ENCODE results near the gene CCKAR.

The CCKAR gene

GRCh38 chr4:26455571-26455970, 34.7 kb downstream of the CCKAR start:
- POLR2A ChIA-PET = no interaction called here
- no peak for TF ChIP-seq CTCF (IDR thresholded peaks at IDR 0.05; ENCODE audit: control extremely low read depth, extremely low read depth, low read depth, missing control alignments)
- no peak for DNase-seq (ENCODE audit: extremely low spot score)
- CTCF ChIA-PET = interaction anchor here (0.9 kb wide), 1 partner anchor 18 kb away, joined by 3 read pairs; no protein-coding TSS in a partner anchor

GRCh38 chr4:26454961-26455360, 35.3 kb downstream of the CCKAR start:
- no peak for DNase-seq (ENCODE audit: extremely low spot score)
- ChIA-PET CTCF (interaction anchor here (0.9 kb wide), 1 partner anchor 19 kb away, joined by 3 read pairs; no protein-coding TSS in a partner anchor), POLR2A (no interaction called here)
- no peak for TF ChIP-seq CTCF (IDR thresholded peaks at IDR 0.05; ENCODE audit: control extremely low read depth, extremely low read depth, low read depth, missing control alignments)

- DNase-seq (ENCODE audit: extremely low spot score) = no peak
- no peak for TF ChIP-seq CTCF (IDR thresholded peaks at IDR 0.05; ENCODE audit: control extremely low read depth, extremely low read depth, low read depth, missing control alignments)
- CTCF ChIA-PET = interaction anchor here (0.7 to 2.0 kb wide), 5 partner anchors 9 to 45 kb away, joined by 3 to 7 read pairs (median 5); no protein-coding TSS in a partner anchor
- POLR2A ChIA-PET = no interaction called here
These were observed 37.4 kb downstream of the CCKAR start for GRCh38 chr4:26452565-26453531.

GRCh38 chr4:26451597-26451996, 38.7 kb downstream of the CCKAR start:
- ChIA-PET CTCF (interaction anchor here (1.2 to 2.0 kb wide), 4 partner anchors 10 to 23 kb away, joined by 3 to 7 read pairs (median 5); no protein-coding TSS in a partner anchor), POLR2A (interaction anchor here (0.5 kb wide), 1 partner anchor 9 kb away, joined by 3 read pairs; no protein-coding TSS in a partner anchor)
- no peak for TF ChIP-seq CTCF (IDR thresholded peaks at IDR 0.05; ENCODE audit: control extremely low read depth, extremely low read depth, low read depth, missing control alignments)

GRCh38 chr4:26450418-26450817, 39.9 kb downstream of the CCKAR start:
- no peak for DNase-seq (ENCODE audit: extremely low spot score)
- TF ChIP-seq CTCF (IDR thresholded peaks at IDR 0.05; ENCODE audit: control extremely low read depth, extremely low read depth, low read depth, missing control alignments) = no peak
- ChIA-PET CTCF (interaction anchor here (1.0 to 1.3 kb wide), 2 partner anchors 10 to 11 kb away, joined by 4 read pairs; no protein-coding TSS in a partner anchor), POLR2A (no interaction called here)

More at GRCh38 chr4:26451597-26451996, 38.7 kb downstream of the CCKAR start:
- no peak for DNase-seq (ENCODE audit: extremely low spot score)

GRCh38 chr4:26447378-26447777, 42.9 kb downstream of the CCKAR start:
- CTCF ChIA-PET = no interaction called here
- no peak for TF ChIP-seq CTCF (IDR thresholded peaks at IDR 0.05; ENCODE audit: control extremely low read depth, extremely low read depth, low read depth, missing control alignments)
- DNase-seq (ENCODE audit: extremely low spot score) = no peak
- POLR2A ChIA-PET = no interaction called here

All from GM10248 (cell line).